HepG2 (cell line): Measurements from ENCODE around the gene CISH. TPM values are rescaled to one million over a fixed set of nuclear protein-coding genes. Genes with fewer than 3 reads are reported as not detected.

ENCODE experiments used
- FOXJ3 ChIP-seq: sonication (generic); formaldehyde crosslinking; IDR thresholded peaks from 2 replicates; pipeline ENCODE4 v1.4.0; 2020; ENCODE audit warnings: missing genetic modification reagents, mild to moderate bottlenecking, borderline replicate concordance
- KDM3A ChIP-seq: IDR thresholded peaks from 2 replicates; pipeline ENCODE4 v1.6.1; 2018; ENCODE audit warnings: low read depth, missing compliant biosample characterization
- PHB2 ChIP-seq: fragments of 450-650 bp; IDR thresholded peaks from 2 replicates; pipeline ENCODE4 v1.6.1; 2018; ENCODE audit not compliant: partially characterized antibody
- REXO4 ChIP-seq: sonication (generic); formaldehyde crosslinking; IDR thresholded peaks from 2 replicates; pipeline ENCODE4 v1.8.0; 2022; ENCODE audit warnings: missing genetic modification reagents, mild to moderate bottlenecking, borderline replicate concordance
- SRSF1 ChIP-seq: fragments of 200-400 bp; formaldehyde crosslinking; optimal IDR thresholded peaks from 2 replicates; pipeline ENCODE3; 2017; ENCODE audit warnings: mild to moderate bottlenecking, low read depth, low read length, moderate library complexity
- TGIF2 ChIP-seq: IDR thresholded peaks from 2 replicates; pipeline ENCODE4 v1.6.1; 2016; ENCODE audit warnings: control low read depth, missing compliant biosample characterization
- ZFP90 ChIP-seq: sonication (generic); formaldehyde crosslinking; IDR thresholded peaks from 2 replicates; pipeline ENCODE4 v1.8.0; 2022; ENCODE audit warnings: missing genetic modification reagents, mild to moderate bottlenecking, inconsistent platforms, borderline replicate concordance
- polyA plus RNA-seq, 8 experiments: library from polyadenylated mRNA; depleted of rRNA in 3 of 8; stranded (reverse) in 7 of 8; unstranded in 1 of 8; fragments of >200 nt; fragmentation: Illumina TruSeq in 4 of 8; extraction: Trizol in 4 of 8; gene quantifications; 2 replicates each; pipeline versions ENCODE4 v1.2.1 to v1.2.3, GENCODE V29; 2011 to 2016; ENCODE audit warnings: low read depth in 4 of 8, missing spikeins in 1 of 8, mixed read lengths in 1 of 8; ENCODE audit not compliant: insufficient read depth in 1 of 8
- total RNA-seq, 5 experiments: library from RNA; depleted of rRNA; stranded (reverse); fragments of >200 nt; fragmentation: Illumina TruSeq; extraction: Trizol; gene quantifications; 2 replicates each; pipeline ENCODE4 v1.2.3, GENCODE V29; 2016; ENCODE audit warnings: low read depth in 1 of 5
- TF ChIP-seq, protein P1 (sequence below), 2 experiments: fragments of 450-650 bp in 1 of 2; sonication (generic) in 1 of 2; formaldehyde crosslinking in 1 of 2; IDR thresholded peaks; 2 replicates each; pipeline versions ENCODE4 v1.6.1 to v1.8.0; 2016 to 2022; ENCODE audit warnings: antibody characterized with exemption in 1 of 2, mild to moderate bottlenecking in 1 of 2, missing genetic modification reagents in 1 of 2
- TF ChIP-seq, protein P2 (sequence below): sonication (generic); formaldehyde crosslinking; IDR thresholded peaks from 2 replicates; pipeline ENCODE4 v1.9.0; 2022; ENCODE audit warnings: missing genetic modification reagents, mild to moderate bottlenecking, borderline replicate concordance
- TF ChIP-seq, protein P3 (sequence below): sonication (generic); IDR thresholded peaks from 2 replicates; pipeline ENCODE4 v1.6.1; 2016; ENCODE audit warnings: low read depth, borderline replicate concordance
- TF ChIP-seq, protein P4 (sequence below): IDR thresholded peaks from 2 replicates; pipeline ENCODE4 v1.6.1; 2016; ENCODE audit warnings: missing genetic modification reagents, missing compliant biosample characterization
- TF ChIP-seq, protein P5 (sequence below): sonication (generic); formaldehyde crosslinking; IDR thresholded peaks from 2 replicates; pipeline ENCODE4 v1.4.0; 2020; ENCODE audit warnings: missing genetic modification reagents, mild to moderate bottlenecking, borderline replicate concordance

The CISH gene
- total and polyA plus RNA-seq, 2 of the 13 experiments (the other 11 are each of a cell fraction or from before 2014, with no cell fraction given) = 0.91 to 1.5 TPM

DNA sequence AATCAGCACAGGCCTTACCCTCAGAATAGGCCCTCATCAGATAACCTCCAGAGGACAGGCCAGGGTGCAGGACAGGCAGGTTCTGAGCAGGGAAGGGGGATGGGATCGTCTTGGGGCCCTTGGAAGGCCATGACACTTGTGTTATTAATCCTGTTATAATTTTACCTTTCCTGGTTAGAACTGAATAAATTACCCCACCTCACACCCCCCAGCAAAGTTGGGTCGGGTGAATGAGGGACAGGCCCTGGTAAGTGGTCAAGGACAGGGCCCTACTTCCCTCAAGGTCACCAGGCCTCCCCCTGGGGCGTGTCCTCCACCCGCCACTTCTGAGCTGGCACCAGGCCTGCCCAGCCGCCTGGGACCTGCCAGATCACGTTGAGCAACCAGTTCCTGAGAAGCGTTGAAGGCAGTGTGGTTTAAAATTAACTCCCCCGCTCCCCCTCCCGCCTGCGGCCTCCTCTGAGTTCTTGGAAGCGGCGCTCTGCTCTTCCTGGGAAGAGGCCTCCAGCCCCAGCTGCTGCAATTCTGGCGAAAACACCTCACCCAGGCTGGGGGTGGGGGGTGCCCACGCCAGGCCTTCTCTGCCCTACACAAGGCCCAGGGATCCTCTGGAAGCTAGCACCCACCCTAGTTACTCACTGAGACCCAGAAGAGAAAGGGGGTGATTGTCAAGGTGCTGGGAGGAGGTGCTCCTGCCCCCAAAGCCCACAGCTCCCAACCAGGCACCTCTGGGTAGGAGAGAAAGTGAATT lies 10.6 kb downstream of the CISH start (continued):
- TF ChIP-seq, protein P1, sequence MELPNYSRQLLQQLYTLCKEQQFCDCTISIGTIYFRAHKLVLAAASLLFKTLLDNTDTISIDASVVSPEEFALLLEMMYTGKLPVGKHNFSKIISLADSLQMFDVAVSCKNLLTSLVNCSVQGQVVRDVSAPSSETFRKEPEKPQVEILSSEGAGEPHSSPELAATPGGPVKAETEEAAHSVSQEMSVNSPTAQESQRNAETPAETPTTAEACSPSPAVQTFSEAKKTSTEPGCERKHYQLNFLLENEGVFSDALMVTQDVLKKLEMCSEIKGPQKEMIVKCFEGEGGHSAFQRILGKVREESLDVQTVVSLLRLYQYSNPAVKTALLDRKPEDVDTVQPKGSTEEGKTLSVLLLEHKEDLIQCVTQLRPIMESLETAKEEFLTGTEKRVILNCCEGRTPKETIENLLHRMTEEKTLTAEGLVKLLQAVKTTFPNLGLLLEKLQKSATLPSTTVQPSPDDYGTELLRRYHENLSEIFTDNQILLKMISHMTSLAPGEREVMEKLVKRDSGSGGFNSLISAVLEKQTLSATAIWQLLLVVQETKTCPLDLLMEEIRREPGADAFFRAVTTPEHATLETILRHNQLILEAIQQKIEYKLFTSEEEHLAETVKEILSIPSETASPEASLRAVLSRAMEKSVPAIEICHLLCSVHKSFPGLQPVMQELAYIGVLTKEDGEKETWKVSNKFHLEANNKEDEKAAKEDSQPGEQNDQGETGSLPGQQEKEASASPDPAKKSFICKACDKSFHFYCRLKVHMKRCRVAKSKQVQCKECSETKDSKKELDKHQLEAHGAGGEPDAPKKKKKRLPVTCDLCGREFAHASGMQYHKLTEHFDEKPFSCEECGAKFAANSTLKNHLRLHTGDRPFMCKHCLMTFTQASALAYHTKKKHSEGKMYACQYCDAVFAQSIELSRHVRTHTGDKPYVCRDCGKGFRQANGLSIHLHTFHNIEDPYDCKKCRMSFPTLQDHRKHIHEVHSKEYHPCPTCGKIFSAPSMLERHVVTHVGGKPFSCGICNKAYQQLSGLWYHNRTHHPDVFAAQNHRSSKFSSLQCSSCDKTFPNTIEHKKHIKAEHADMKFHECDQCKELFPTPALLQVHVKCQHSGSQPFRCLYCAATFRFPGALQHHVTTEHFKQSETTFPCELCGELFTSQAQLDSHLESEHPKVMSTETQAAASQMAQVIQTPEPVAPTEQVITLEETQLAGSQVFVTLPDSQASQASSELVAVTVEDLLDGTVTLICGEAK (IDR thresholded peaks at IDR 0.05) = no peak
- TF ChIP-seq, protein P1 (CRISPR knock-in tag; IDR thresholded peaks at IDR 0.05) = peak; percentile 73
- TF ChIP-seq, protein P2, sequence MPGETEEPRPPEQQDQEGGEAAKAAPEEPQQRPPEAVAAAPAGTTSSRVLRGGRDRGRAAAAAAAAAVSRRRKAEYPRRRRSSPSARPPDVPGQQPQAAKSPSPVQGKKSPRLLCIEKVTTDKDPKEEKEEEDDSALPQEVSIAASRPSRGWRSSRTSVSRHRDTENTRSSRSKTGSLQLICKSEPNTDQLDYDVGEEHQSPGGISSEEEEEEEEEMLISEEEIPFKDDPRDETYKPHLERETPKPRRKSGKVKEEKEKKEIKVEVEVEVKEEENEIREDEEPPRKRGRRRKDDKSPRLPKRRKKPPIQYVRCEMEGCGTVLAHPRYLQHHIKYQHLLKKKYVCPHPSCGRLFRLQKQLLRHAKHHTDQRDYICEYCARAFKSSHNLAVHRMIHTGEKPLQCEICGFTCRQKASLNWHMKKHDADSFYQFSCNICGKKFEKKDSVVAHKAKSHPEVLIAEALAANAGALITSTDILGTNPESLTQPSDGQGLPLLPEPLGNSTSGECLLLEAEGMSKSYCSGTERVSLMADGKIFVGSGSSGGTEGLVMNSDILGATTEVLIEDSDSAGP = 0 out of 2 replicates have a peak, but pooled peaks have one; percentile 61
- TF ChIP-seq, protein P3, sequence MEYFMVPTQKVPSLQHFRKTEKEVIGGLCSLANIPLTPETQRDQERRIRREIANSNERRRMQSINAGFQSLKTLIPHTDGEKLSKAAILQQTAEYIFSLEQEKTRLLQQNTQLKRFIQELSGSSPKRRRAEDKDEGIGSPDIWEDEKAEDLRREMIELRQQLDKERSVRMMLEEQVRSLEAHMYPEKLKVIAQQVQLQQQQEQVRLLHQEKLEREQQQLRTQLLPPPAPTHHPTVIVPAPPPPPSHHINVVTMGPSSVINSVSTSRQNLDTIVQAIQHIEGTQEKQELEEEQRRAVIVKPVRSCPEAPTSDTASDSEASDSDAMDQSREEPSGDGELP = peak; percentile 74; the same call in 1 of the 2 replicates
- TF ChIP-seq KDM3A (CRISPR knock-in tag) (peak; percentile 84; the same call in 1 of the 2 replicates), FOXJ3 (CRISPR knock-in tag) (no peak), PHB2 (no peak), REXO4 (CRISPR knock-in tag) (no peak), TGIF2 (CRISPR knock-in tag) (no peak), ZFP90 (peak; percentile 21; the same call in 1 of the 2 replicates), SRSF1 (peak; percentile 56)
- TF ChIP-seq, protein P4, sequence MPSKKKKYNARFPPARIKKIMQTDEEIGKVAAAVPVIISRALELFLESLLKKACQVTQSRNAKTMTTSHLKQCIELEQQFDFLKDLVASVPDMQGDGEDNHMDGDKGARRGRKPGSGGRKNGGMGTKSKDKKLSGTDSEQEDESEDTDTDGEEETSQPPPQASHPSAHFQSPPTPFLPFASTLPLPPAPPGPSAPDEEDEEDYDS (CRISPR knock-in tag) = peak; percentile 58
- TF ChIP-seq, protein P5, sequence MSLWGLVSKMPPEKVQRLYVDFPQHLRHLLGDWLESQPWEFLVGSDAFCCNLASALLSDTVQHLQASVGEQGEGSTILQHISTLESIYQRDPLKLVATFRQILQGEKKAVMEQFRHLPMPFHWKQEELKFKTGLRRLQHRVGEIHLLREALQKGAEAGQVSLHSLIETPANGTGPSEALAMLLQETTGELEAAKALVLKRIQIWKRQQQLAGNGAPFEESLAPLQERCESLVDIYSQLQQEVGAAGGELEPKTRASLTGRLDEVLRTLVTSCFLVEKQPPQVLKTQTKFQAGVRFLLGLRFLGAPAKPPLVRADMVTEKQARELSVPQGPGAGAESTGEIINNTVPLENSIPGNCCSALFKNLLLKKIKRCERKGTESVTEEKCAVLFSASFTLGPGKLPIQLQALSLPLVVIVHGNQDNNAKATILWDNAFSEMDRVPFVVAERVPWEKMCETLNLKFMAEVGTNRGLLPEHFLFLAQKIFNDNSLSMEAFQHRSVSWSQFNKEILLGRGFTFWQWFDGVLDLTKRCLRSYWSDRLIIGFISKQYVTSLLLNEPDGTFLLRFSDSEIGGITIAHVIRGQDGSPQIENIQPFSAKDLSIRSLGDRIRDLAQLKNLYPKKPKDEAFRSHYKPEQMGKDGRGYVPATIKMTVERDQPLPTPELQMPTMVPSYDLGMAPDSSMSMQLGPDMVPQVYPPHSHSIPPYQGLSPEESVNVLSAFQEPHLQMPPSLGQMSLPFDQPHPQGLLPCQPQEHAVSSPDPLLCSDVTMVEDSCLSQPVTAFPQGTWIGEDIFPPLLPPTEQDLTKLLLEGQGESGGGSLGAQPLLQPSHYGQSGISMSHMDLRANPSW (CRISPR knock-in tag) = peak; percentile 58; the same call in 1 of the 2 replicates
